Heart left ventricle (tissue), 13 donors: Measurements from ENCODE around the gene EPHA1.

Experiments
- CTCF ChIP-seq, 12 donors: fragments of 200-600 bp; sonication (generic) in 4 of 12; IDR thresholded peaks; one replicate each; pipeline versions ENCODE4 v1.5.0 to v1.8.0; 2018 to 2022; ENCODE audit warnings: antibody characterized with exemption in 12 of 12, mild to moderate bottlenecking in 5 of 12
- POLR2A ChIP-seq, 2 donors: fragments of 450-650 bp; IDR thresholded peaks; one replicate each; pipeline ENCODE4 v1.6.1; 2017; ENCODE audit warnings: antibody characterized with exemption in 2 of 2, mild to moderate bottlenecking in 2 of 2, moderate library complexity in 2 of 2
- donor health status: ischemic (EF 13 %, LVEDD 7.1; RV severe dilation, severe dysfunction).
- donor health status: DM: no; HTN: yes; CAD: no.
- donor health status: DM: no; HTN: no; CAD: no.
- donor health status: ischemic (EF 25% LVEDD 6.9; RV normal size, moderate dysfunction).
- donor health status: ischemic (EF 25% LVEDD 5.7; RV mildly dilated, moderate dysfunction).
- donor health status: ischemic (EF 35%, LVEDD 5.7; RV mildly dilated, moderate dysfunction).
- donor health status: nonischemic (EF 11% LVEDD 7.7; RV severe dilation, severe dysfunction).
- donor health status: DM: yes; HTN: yes; CAD: no.
- donor health status: PGD.
- donor health status: ischemic (EF 29% LVEDD 5.4; RV normal size, mild dysfunction).
- donor health status: nonischemic (EF 23%, LVEDD 6.1; RV moderate dilation, normal function).

DNA sequence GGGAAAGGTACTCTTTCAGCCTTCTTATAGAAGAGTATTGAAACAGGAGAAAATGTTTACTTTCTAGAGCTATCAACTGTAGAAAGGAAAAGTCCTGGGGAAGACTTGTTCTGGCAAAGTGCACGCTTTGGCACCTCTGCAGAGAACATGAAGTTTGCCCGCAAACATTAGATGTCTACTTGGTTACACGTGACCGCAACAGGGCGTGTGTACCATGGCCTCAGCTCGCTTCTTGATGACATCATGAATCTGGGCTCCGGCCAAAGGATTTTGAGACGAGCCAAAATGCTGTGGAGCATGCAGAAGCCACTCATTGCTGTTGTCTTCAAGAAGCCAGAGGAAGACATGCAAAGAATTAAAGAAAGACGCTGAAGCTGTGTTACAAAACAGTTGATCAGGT, 26.0 kb upstream of the EPHA1 start:
- TF ChIP-seq CTCF (IDR thresholded peaks at IDR 0.05) (no peak), POLR2A (IDR thresholded peaks at IDR 0.05) (no peak)
